ENCODE data around the gene CALU. TPM values are rescaled to one million over a fixed set of nuclear protein-coding genes. Genes with fewer than 3 reads are reported as not detected.
A peak's percentile ranks its signal among the peaks of the same experiment; 100 is the strongest.

CALU gene
- total RNA-seq, 1 donor from 2014 or later = 47.1 TPM

GRCh38 chr7:128811631-128812430, 72.7 kb downstream of the CALU start:
- no peak for DNase-seq

- DNase-seq = no peak
Measured at GRCh38 chr7:128812514-128813168, 73.5 kb downstream of the CALU start.

GRCh38 chr7:128814499-128814898, 75.3 kb downstream of the CALU start:
- no peak for DNase-seq

GRCh38 chr7:128815289-128815942, 76.3 kb downstream of the CALU start:
- DNase-seq = no peak

- DNase-seq = no peak
Measured at GRCh38 chr7:128818694-128819093, 79.5 kb downstream of the CALU start.

Small RNA genes lying within 50 kb of the gene (small RNA-seq; reads per million reads assigned to genes)
- not detected for gene RN7SL81P
- 0.78 reads per million, percentile 67 among the genes with 10 or more reads in this experiment for gene RNA5SP242
- gene RNA5SP243 = not detected

Other genes with a start within 250 kb of the CALU start
- 1.7 TPM for gene GARIN1A, start 67.1 kb upstream of the CALU start, total RNA-seq
- gene OPN1SW, start 36.4 kb downstream of the CALU start, total RNA-seq = not detected
- gene CCDC136, start 52.6 kb downstream of the CALU start, total RNA-seq = 44.1 TPM
- 3.6 TPM for gene FLNC, start 91.0 kb downstream of the CALU start, total RNA-seq
- 61.8 TPM for gene ATP6V1F, start 123.5 kb downstream of the CALU start, total RNA-seq
- gene KCP, start 171.3 kb downstream of the CALU start, total RNA-seq = 0.16 TPM
- gene IRF5, start 198.6 kb downstream of the CALU start, total RNA-seq = 1.6 TPM

Measured in occipital lobe (tissue), 3 donors.